Effector memory CD8-positive, alpha-beta T cell (primary cell): ENCODE results near the gene PDE3A.
"Not testable (repeated sequence)": the region's sequence is repeated elsewhere in the genome, so short reads cannot be mapped to it uniquely, and the experiment has no call there.

Source experiments
- ATAC-seq: fragments of 150-1000 bp; cut with Tn5 transposase; replicated peaks from 2 replicates; pipeline ENCODE4 v1.10.0; 2021; ENCODE audit warnings: mild to moderate bottlenecking, moderate library complexity
- DNase-seq, 3 experiments: peaks; one replicate each; pipeline ENCODE4 v3.0.0; 2021
- H3K27ac Mint-ChIP-seq, 2 donors: one replicate each; pipeline ENCODE4 v1.8.0; 2022; ENCODE audit warnings: mild to moderate bottlenecking in 2 of 2, mixed read lengths in 2 of 2, moderate library complexity in 2 of 2
- H3K27me3 Mint-ChIP-seq, 2 donors: one replicate each; pipeline ENCODE4 v1.8.0; 2022; ENCODE audit warnings: mixed read lengths in 2 of 2
- H3K36me3 Mint-ChIP-seq: one replicate; pipeline ENCODE4 v1.8.0; 2022; ENCODE audit warnings: mild to moderate bottlenecking, moderate library complexity, mixed read lengths; ENCODE audit not compliant: insufficient read depth
- H3K4me1 Mint-ChIP-seq, 2 donors: one replicate each; pipeline ENCODE4 v1.8.0; 2022; ENCODE audit warnings: low read depth in 2 of 2, mixed read lengths in 2 of 2
- H3K4me3 Mint-ChIP-seq, 2 donors: one replicate each; pipeline ENCODE4 v1.8.0; 2022; ENCODE audit warnings: mild to moderate bottlenecking in 2 of 2, mixed read lengths in 2 of 2, moderate library complexity in 2 of 2
- H3K9me3 Mint-ChIP-seq, 2 donors: one replicate each; pipeline ENCODE4 v1.8.0; 2022; ENCODE audit warnings: mixed read lengths in 2 of 2

Gene PDE3A

DNA sequence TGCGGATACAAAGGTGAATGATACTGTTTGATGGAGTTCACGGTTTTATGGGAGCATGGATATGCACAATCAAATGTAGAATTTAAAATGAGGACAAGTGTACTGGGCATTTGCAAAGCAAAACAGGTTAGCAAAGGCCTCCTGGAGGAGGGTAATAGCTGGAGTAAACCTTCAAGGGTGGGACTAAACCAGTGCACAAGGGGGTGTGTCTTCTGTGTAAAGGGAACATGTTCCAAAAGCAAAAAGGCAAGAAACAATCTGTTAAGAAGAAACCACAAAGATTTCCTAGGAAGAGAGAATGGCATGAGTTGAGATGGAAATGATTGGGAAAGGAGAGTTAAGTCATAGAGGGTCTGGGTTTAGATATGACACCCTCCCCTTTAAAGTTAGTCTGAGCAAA lies 217.6 kb downstream of the PDE3A start:
- Mint-ChIP-seq H3K36me3 (no peaks in the 10 kb centered on the region), H3K4me1 (no peaks in the 10 kb centered on the region), H3K27me3 (no peaks in the 10 kb centered on the region), H3K4me3 (no peak overlapping the region), H3K27ac (no peak overlapping the region), H3K9me3 (no peaks in the 10 kb centered on the region)
- ATAC-seq, result no peak
- DNase-seq, result no peak

DNA sequence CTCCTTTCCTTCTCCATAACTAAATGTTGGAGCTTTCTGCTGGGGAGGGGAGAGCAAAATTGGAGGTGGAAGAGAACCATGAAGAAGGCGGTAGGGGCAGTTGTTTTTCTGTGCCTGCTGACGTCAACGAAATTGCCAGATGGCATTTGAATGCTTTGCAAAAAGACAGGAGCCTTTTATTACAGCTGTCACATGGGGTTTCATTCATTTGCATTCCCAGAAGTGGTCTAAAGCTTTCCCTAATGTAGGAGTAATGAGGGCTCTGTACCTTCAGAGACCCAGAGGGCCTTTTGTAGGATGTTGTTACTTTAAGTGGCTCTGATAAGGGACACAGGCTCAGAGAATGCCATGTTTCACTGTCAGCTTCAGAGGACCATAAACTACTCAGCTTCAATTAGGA lies 219.7 kb downstream of the PDE3A start:
- H3K4me1 Mint-ChIP-seq, result no peaks in the 10 kb centered on the region
- ATAC-seq (no peak), DNase-seq (no peak)
- H3K27me3 Mint-ChIP-seq, result no peaks in the 10 kb centered on the region
- H3K27ac Mint-ChIP-seq, result no peak overlapping the region
- H3K36me3 Mint-ChIP-seq, result no peaks in the 10 kb centered on the region
- no peaks in the 10 kb centered on the region for H3K9me3 Mint-ChIP-seq
- no peak overlapping the region for H3K4me3 Mint-ChIP-seq

DNA sequence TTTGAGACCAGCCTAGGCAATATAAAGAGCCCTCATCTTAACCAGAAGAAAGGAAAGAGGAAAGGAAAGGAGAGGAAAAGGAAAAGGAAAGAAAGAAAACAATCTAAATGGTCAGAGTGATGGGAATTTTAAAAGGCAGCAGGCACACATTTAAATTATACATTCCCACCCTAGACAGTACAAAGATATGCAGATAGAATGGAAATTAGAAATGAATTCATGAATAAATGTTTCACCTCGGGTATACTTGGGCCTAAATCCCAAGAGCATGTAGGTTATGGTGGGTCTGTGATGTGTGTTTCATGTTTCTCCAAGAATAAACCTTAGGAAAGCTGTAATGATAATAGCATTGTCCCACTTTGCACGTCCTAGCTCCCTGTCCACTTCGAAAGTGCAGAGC lies 222.2 kb downstream of the PDE3A start:
- Mint-ChIP-seq H3K4me1 (no peaks in the 10 kb centered on the region), H3K27ac (no peak overlapping the region), H3K9me3 (no peaks in the 10 kb centered on the region), H3K27me3 (no peaks in the 10 kb centered on the region), H3K36me3 (no peaks in the 10 kb centered on the region), H3K4me3 (no peak overlapping the region)
- ATAC-seq, result no peak
- no peak for DNase-seq

DNA sequence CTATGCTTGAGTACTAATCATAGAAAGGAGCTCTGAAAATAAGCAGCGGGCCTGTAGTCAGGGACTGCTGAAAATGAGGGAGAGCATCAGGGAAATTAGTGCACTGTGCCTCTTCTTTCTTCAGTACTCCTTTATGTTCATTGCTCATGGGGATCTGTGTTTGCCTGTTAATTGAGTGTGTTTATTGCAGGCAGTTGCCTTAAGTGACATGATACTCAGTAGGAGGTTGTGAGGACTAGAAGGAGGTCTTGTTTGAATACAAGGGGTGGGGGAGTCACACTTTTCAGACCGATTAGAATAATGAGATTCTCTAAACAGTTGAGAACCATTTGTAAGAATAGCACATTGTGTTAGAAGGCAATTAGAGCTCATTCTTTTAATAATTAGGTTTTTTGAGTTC lies 224.2 kb downstream of the PDE3A start:
- no peak for ATAC-seq
- H3K9me3 Mint-ChIP-seq, result no peaks in the 10 kb centered on the region
- no peaks in the 10 kb centered on the region for H3K27me3 Mint-ChIP-seq
- H3K36me3 Mint-ChIP-seq, result no peaks in the 10 kb centered on the region
- no peak overlapping the region for H3K27ac Mint-ChIP-seq
- DNase-seq, result no peak
- H3K4me1 Mint-ChIP-seq, result no peaks in the 10 kb centered on the region
- H3K4me3 Mint-ChIP-seq, result no peak overlapping the region

DNA sequence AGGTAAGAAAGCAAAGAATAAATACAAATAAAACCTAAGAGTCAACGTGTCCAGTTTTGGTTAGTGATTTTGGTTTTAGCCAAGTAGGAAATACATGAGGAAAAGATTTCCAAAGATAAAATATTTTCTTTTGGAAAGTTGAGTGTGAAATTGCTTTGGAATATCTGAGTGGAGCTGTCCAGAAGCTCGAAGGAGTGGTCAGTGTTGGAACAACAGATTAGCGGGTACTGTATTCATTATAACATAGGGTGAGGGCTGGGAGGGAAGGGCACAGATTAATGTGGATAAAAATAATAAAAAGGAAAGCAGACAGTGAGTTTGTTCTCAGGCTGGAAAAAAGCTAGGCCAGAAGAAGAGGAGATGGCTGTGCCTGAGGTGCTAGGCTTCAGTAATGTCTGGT lies 225.3 kb downstream of the PDE3A start:
- Mint-ChIP-seq H3K36me3 (no peaks in the 10 kb centered on the region), H3K27me3 (no peaks in the 10 kb centered on the region), H3K27ac (no peak overlapping the region), H3K4me3 (no peak overlapping the region), H3K9me3 (no peaks in the 10 kb centered on the region), H3K4me1 (no peaks in the 10 kb centered on the region)
- no peak for ATAC-seq
- no peak for DNase-seq

DNA sequence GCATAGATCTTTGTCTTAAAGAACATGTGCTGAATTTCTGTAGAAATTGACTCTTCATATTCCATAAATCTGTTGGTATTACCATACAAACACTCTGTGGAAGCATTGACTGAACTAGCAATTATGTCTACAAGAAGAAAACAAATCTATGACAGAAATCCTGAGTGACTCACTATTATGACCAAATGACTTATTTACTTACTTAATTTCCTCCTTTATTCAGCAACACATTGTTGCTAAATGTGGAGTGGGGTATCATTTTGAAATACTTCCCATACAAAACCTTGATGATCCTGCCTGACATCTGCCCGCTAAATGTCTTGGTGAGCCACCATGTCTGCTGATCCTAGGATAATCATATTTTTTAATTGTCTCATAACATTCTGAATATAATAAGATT lies 227.7 kb downstream of the PDE3A start:
- ATAC-seq, result no peak
- no peaks in the 10 kb centered on the region for H3K36me3 Mint-ChIP-seq
- no peak for DNase-seq
- no peaks in the 10 kb centered on the region for H3K9me3 Mint-ChIP-seq
- no peaks in the 10 kb centered on the region for H3K4me1 Mint-ChIP-seq
- H3K4me3 Mint-ChIP-seq, result no peak overlapping the region
- H3K27ac Mint-ChIP-seq, result no peak overlapping the region
- H3K27me3 Mint-ChIP-seq, result no peaks in the 10 kb centered on the region

DNA sequence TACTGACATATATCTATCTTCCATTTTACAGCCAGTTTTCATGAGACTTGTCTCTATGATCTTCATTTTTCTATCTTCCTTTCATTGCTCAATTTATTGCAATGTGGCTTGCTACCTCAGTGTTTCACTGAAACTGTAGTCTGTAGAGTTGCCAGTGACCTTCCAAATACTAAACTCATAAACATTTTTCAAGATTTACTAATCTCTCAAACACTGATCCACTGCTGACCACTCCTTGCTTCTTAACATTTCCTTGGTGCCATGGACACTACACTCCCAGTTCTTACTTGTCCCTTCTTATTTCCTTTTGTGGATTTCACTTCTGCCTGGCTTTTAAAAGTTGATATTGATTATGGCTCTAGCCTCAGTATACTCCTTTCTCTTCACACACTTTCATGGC lies 231.4 kb downstream of the PDE3A start:
- Mint-ChIP-seq H3K4me3 (no peak overlapping the region), H3K9me3 (peaks cover 0 to 2% of the 10 kb centered on the region in 2 donors)

DNA sequence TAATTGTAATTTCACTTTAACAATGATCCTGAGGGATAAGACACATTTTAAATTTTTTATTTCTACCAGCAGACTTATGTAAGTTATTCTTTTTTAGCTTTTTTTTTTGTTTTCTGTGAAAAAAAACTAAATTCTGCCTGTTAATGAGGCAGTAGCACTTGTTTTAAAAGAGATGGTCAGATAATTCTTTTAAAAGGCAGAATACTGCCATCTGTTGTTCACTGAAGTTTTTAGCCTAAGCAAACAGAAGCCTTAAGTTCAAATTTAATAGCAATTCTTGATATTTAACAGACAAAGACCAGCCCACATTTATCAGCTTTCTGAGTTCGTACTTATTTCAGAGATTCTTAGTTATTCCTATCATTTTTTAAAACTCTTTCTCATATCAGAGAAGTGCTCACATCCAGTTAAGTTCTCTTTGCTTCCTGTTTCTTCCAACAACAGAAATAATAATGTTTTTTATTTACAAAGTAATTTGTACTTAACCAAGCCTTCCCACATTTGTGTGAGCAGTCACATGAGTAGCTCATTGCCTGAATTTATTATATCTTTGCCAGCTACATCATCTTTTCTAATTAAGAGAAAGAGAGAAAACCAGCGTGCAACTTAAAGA lies 233.4 kb downstream of the PDE3A start:
- Mint-ChIP-seq H3K4me1 (no peaks in the 10 kb centered on the region), H3K36me3 (no peaks in the 10 kb centered on the region)

More for the DNA sequence above, 231.4 kb downstream of the PDE3A start:
- H3K27ac Mint-ChIP-seq, result no peak overlapping the region
- H3K27me3 Mint-ChIP-seq, result no peaks in the 10 kb centered on the region
- DNase-seq (no peak), ATAC-seq (no peak)
- H3K4me1 Mint-ChIP-seq, result no peaks in the 10 kb centered on the region
- H3K36me3 Mint-ChIP-seq, result no peaks in the 10 kb centered on the region

DNA sequence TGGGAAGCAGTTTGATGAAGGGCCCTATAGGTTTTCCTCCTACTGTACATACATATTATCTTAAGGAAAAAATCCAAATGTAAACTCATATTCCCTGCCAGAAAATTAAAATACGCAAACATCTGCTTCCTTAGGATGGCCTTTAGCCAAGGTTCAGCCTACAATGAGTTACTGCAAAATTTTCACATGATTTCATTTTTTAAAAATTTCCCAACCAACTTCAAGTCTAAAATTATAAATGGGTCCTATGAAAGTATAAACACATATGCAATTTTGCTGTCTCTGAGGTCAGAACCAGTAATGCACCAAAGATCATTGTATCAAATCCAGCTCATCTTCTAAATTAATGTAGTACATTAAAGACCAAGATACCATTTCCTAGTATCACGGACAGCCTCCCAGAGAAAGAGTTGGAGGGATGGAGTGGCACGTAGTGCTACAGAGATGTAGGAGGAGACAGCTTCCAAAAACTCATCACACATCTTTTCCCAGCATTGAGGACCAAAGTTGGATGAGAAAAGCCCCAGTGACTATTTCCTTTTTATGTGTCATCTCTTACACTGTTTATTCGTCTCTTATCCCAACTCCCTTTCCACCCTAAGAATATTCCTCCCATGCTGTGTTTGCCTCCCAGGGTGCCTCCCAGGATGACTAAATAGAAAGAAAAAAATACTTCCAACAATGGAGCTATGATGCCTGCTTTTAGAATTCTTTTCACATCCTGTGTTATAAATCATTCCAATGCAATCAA lies 234.5 kb downstream of the PDE3A start:
- H3K36me3 Mint-ChIP-seq, result no peaks in the 10 kb centered on the region
- H3K9me3 Mint-ChIP-seq, result peaks cover 0 to 2% of the 10 kb centered on the region in 2 donors
- H3K4me1 Mint-ChIP-seq, result no peaks in the 10 kb centered on the region
- no peak overlapping the region for H3K4me3 Mint-ChIP-seq
- DNase-seq (no peak), ATAC-seq (no peak)
- no peaks in the 10 kb centered on the region for H3K27me3 Mint-ChIP-seq
- no peak overlapping the region for H3K27ac Mint-ChIP-seq

More for the DNA sequence above, 233.4 kb downstream of the PDE3A start:
- H3K9me3 Mint-ChIP-seq, result peaks cover 0 to 2% of the 10 kb centered on the region in 2 donors
- DNase-seq, result no peak
- H3K27me3 Mint-ChIP-seq, result no peaks in the 10 kb centered on the region
- H3K4me3 Mint-ChIP-seq, result no peak overlapping the region
- ATAC-seq, result no peak
- H3K27ac Mint-ChIP-seq, result no peak overlapping the region

DNA sequence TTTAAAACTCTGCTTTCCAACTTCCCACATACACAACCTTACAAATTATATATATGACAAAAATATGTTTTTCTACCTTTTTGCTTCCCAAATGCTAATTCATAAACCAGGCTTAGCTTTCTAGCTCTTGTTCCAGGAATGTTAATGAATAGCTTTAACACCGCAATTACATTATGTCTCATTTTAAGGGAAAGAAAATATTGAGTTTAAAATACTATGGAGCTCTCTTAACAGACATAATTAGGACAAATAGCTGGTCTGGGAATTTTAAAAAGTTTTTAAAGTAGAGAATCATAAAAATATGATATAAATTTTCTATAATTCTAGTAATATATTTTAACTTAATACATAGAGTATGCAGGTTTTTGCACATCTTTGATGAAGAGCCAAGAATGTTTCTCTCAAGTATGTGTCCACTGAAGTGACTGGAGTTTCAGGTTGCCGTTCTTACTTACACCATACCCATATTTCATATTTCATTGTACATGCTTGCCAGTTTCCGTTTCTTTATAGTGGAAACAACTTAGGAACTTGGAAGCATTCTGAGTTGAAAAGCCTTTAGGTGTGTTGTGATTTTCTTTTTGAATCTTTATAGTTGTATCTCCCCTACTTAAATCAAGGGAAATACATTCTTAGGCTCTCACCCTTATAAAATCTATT lies 236.2 kb downstream of the PDE3A start:
- no peak for DNase-seq
- H3K36me3 Mint-ChIP-seq, result no peaks in the 10 kb centered on the region
- H3K9me3 Mint-ChIP-seq, result peaks cover 0 to 2% of the 10 kb centered on the region in 2 donors
- H3K27ac Mint-ChIP-seq, result no peak overlapping the region
- H3K4me3 Mint-ChIP-seq, result no peak overlapping the region
- no peak for ATAC-seq
- H3K4me1 Mint-ChIP-seq, result no peaks in the 10 kb centered on the region
- no peaks in the 10 kb centered on the region for H3K27me3 Mint-ChIP-seq

DNA sequence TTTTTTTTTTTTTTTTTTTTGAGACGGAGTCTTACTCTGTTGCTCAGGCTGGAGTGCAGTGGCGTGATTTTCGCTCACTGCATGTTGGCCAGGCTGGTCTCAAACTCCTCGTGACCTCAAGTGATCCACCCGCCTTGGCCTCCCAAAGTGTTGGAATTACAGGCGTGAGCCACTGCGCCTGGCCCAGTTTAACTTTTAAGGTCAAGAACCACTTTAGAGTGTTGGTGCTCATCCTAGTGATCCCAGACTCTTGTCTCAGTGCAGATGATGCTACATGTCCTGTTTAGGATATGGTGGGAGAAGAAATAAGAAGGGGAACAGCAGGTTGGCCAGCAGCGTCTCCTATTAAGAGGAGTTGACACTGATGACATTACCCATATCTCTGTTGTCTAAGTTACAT lies 246.7 kb downstream of the PDE3A start:
- H3K4me3 Mint-ChIP-seq, ATAC-seq, DNase-seq, H3K9me3 Mint-ChIP-seq, H3K36me3 Mint-ChIP-seq, H3K4me1 Mint-ChIP-seq, H3K27me3 Mint-ChIP-seq, H3K27ac Mint-ChIP-seq: not testable (repeated sequence)

DNA sequence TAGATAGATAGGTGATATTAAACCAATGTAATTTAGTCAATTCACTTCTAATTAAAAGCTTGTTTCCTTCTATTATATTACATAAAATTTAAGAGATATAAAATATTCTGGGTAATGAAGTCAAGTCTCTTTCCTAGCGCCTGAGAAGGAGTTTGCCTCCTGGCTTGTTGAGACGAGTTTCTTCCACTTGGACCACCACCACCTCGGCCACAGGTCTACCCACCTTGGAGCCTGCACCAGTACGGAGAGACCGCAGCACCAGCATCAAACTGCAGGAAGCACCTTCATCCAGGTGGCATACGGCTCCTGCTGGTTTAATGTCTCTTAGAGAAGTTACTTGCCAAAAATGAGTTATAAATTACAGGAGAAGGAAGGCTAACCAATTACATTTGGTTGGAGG lies 247.8 kb downstream of the PDE3A start:
- H3K4me3 Mint-ChIP-seq, result no peak overlapping the region
- H3K4me1 Mint-ChIP-seq, result no peaks in the 10 kb centered on the region
- no peak for DNase-seq
- no peaks in the 10 kb centered on the region for H3K27me3 Mint-ChIP-seq
- H3K36me3 Mint-ChIP-seq, result no peaks in the 10 kb centered on the region
- no peak for ATAC-seq
- H3K9me3 Mint-ChIP-seq, result no peaks in the 10 kb centered on the region
- H3K27ac Mint-ChIP-seq, result no peak overlapping the region

DNA sequence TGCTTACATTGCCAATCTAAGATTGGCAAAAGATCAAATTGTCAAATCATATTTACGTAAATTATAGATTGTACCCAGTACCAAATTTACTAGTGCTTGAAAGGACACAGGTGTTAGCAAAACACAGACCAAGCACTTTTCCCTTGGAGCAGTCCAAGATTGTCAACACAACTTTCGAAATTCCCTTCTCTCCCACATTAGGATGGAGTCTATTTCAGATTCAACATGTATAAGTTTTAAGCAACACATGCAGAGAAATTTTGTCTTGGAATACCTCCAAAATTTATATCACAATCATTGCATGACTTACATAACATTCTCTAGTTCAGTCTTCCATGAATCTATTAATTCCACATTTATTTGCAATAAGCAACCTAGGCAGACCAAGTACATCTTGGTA lies 251.9 kb downstream of the PDE3A start:
- H3K36me3 Mint-ChIP-seq, result no peaks in the 10 kb centered on the region
- H3K4me3 Mint-ChIP-seq, result no peak overlapping the region
- peaks cover 0 to 2% of the 10 kb centered on the region in 2 donors for H3K9me3 Mint-ChIP-seq
- H3K27ac Mint-ChIP-seq, result no peak overlapping the region
- DNase-seq, result no peak
- ATAC-seq, result no peak
- H3K27me3 Mint-ChIP-seq, result no peaks in the 10 kb centered on the region
- no peaks in the 10 kb centered on the region for H3K4me1 Mint-ChIP-seq

DNA sequence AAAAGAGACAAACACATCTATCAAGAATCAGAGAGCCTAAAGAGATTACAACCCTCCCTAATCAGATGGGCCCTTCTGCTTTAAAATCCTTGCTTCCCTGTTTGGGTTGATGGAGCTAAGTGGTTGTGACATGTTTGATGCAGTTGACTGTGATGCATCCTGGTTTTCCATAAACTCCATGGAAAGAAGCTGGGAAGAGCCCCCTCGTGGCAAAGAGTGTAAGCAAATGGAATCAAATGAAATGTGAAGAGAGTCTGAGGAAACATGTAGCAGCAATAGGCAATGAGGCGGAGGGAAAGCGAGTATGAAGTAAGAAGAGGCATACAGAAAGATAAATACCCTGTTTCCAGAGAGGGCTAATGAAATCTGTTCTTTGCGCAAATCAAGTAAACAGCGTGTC lies 256.4 kb downstream of the PDE3A start:
- Mint-ChIP-seq H3K36me3 (no peaks in the 10 kb centered on the region), H3K27me3 (no peaks in the 10 kb centered on the region), H3K4me1 (no peaks in the 10 kb centered on the region), H3K9me3 (peaks cover 0 to 4% of the 10 kb centered on the region in 2 donors), H3K4me3 (no peak overlapping the region), H3K27ac (no peak overlapping the region)
- ATAC-seq (no peak), DNase-seq (no peak)
